Measurements from ENCODE around the gene RAPH1. TPM values are rescaled to one million over a fixed set of nuclear protein-coding genes. Genes with fewer than 3 reads are reported as not detected.
"Not testable (repeated sequence)": the region's sequence is repeated elsewhere in the genome, so short reads cannot be mapped to it uniquely, and the experiment has no call there.

RAPH1 gene
- polyA plus RNA-seq, 1 donor from 2014 or later: 13.9 TPM

- Histone ChIP-seq H3K4me3 (ENCODE audit: low read length) (no peak overlapping the region), H3F3A (ENCODE audit: insufficient read depth, low read length, poor library complexity, severe bottlenecking) (no peaks in the 10 kb centered on the region), H3K4me2 (ENCODE audit: low read length) (no peak overlapping the region), H3K27ac (ENCODE audit: low read length) (no peak overlapping the region), H4K20me1 (ENCODE audit: insufficient read depth) (peaks cover 5% of the 10 kb centered on the region), H3K9me3 (ENCODE audit: low read length) (no peaks in the 10 kb centered on the region), H2AFZ (ENCODE audit: low read depth, low read length) (no peak overlapping the region), H3K9me2 (ENCODE audit: insufficient read depth, low read length) (no peaks in the 10 kb centered on the region), H3K79me2 (replicated peaks; ENCODE audit: insufficient read depth, low read length) (peaks cover 13% of the 10 kb centered on the region), H3K27me3 (ENCODE audit: insufficient read depth, low read depth, low read length) (no peaks in the 10 kb centered on the region), H3K36me3 (ENCODE audit: insufficient read depth, low read length) (no peaks in the 10 kb centered on the region), H3K9ac (ENCODE audit: low read length) (no peak overlapping the region)
- TF ChIP-seq SMC3 (conservative IDR thresholded peaks at IDR 0.05; ENCODE audit: poor library complexity) (no peak), EP300 (conservative IDR thresholded peaks at IDR 0.05; ENCODE audit: poor library complexity, severe bottlenecking) (no peak), POLR2AphosphoS5 (IDR thresholded peaks at IDR 0.05) (no peak), TAF1 (IDR thresholded peaks at IDR 0.05; ENCODE audit: low read depth) (no peak), MXI1 (conservative IDR thresholded peaks at IDR 0.05; ENCODE audit: poor library complexity, severe bottlenecking) (no peak), RAD21 (conservative IDR thresholded peaks at IDR 0.05) (no peak), EZH2 (IDR thresholded peaks at IDR 0.05; ENCODE audit: borderline replicate concordance, insufficient read depth, low read length, poor library complexity, severe bottlenecking) (no peak), CTCF (IDR thresholded peaks at IDR 0.05; ENCODE audit: poor library complexity, severe bottlenecking) (no peak)
- TF ChIP-seq, protein P1, sequence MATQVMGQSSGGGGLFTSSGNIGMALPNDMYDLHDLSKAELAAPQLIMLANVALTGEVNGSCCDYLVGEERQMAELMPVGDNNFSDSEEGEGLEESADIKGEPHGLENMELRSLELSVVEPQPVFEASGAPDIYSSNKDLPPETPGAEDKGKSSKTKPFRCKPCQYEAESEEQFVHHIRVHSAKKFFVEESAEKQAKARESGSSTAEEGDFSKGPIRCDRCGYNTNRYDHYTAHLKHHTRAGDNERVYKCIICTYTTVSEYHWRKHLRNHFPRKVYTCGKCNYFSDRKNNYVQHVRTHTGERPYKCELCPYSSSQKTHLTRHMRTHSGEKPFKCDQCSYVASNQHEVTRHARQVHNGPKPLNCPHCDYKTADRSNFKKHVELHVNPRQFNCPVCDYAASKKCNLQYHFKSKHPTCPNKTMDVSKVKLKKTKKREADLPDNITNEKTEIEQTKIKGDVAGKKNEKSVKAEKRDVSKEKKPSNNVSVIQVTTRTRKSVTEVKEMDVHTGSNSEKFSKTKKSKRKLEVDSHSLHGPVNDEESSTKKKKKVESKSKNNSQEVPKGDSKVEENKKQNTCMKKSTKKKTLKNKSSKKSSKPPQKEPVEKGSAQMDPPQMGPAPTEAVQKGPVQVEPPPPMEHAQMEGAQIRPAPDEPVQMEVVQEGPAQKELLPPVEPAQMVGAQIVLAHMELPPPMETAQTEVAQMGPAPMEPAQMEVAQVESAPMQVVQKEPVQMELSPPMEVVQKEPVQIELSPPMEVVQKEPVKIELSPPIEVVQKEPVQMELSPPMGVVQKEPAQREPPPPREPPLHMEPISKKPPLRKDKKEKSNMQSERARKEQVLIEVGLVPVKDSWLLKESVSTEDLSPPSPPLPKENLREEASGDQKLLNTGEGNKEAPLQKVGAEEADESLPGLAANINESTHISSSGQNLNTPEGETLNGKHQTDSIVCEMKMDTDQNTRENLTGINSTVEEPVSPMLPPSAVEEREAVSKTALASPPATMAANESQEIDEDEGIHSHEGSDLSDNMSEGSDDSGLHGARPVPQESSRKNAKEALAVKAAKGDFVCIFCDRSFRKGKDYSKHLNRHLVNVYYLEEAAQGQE (IDR thresholded peaks at IDR 0.05; ENCODE audit: borderline replicate concordance): no peak
These were observed 158.9 kb downstream of the RAPH1 start for GRCh38 chr2:203376173-203376572.

DNA sequence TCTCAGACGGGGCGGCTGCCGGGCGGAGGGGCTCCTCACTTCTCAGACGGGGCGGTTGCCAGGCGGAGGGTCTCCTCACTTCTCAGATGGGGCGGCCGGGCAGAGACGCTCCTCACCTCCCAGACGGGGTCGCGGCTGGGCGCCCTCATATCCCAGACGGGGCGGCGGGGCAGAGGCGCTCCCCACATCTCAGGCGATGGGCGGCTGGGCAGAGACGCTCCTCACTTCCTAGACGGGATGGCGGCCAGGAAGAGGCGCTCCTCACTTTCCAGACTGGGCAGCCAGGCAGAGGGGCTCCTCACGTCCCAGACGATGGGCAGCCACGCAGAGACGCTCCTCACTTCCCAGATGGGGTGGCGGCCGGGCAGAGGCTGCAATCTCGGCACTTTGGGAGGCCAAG is 162.4 kb downstream of the RAPH1 start:
- peaks cover 25% of the 10 kb centered on the region for H3K79me2 ChIP-seq (replicated peaks; ENCODE audit: insufficient read depth, low read length)
- H4K20me1 ChIP-seq (ENCODE audit: insufficient read depth); H3K27ac ChIP-seq (ENCODE audit: low read length): not testable (repeated sequence)

More for the DNA sequence above, 162.4 kb downstream of the RAPH1 start:
- H2AFZ ChIP-seq (ENCODE audit: low read depth, low read length); H3K4me2 ChIP-seq (ENCODE audit: low read length); H3K4me3 ChIP-seq (ENCODE audit: low read length); H3K9ac ChIP-seq (ENCODE audit: low read length); H3K27me3 ChIP-seq (ENCODE audit: insufficient read depth, low read depth, low read length); H3K9me3 ChIP-seq (ENCODE audit: low read length); H3K36me3 ChIP-seq (ENCODE audit: insufficient read depth, low read length); H3K9me2 ChIP-seq (ENCODE audit: insufficient read depth, low read length); H3F3A ChIP-seq (ENCODE audit: insufficient read depth, low read length, poor library complexity, severe bottlenecking): not testable (repeated sequence)
